ENCODE measurements around the gene MMD. TPM values are rescaled to one million over a fixed set of nuclear protein-coding genes. Genes with fewer than 3 reads are reported as not detected.

The MMD gene
- total and polyA plus RNA-seq, 9 of the 15 experiments (the other 6 are each of a cell fraction or from before 2014, with no cell fraction given): 3.1 to 18.9 (median 10.7) TPM

DNA sequence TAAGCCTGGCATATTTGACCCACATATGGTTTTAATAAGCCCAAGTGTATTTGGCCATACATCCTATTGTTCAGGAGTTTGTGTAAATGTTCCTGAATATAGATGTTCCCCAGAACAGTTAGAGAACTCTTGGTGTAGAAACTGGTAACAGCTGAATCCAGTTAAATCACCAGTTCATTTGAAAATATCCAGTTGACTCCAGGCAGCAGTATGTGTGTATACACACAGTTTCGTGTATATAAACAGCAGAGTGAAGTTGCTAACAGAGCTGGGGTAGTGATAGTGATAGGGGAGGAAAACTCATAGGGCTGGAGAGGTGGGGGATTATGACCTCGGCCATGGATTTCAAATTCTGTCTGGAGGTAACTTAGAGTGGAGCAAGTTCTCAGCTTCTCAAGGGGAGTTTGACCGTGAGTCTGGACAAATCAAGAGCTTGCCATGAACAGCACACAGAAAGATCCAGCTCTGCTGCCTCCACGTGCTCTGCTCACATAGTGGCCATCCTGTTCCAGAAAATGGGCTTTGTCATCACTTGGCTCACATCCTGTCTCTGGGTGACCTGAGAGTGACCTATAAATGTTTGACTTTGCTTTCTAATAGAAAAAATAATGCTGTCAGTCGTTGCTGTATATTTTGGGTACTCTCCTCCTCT is 30.6 kb upstream of the MMD start (continued):
- TF ChIP-seq HMG20B (CRISPR knock-in tag; IDR thresholded peaks at IDR 0.05) (no peak), ELK3 (CRISPR knock-in tag; IDR thresholded peaks at IDR 0.05) (0 out of 2 replicates have a peak, but pooled peaks have one; percentile 21), DPF2 (IDR thresholded peaks at IDR 0.05) (no peak), CBFA2T3 (IDR thresholded peaks at IDR 0.05) (peak; percentile 8; the same call in 1 of the 2 replicates), ZKSCAN8 (CRISPR knock-in tag; IDR thresholded peaks at IDR 0.05) (0 out of 2 replicates have a peak, but pooled peaks have one; percentile 40), ZNF184 (CRISPR knock-in tag; IDR thresholded peaks at IDR 0.05) (no peak), TEAD2 (tag; IDR thresholded peaks at IDR 0.05) (no peak), ZNF695 (CRISPR knock-in tag; IDR thresholded peaks at IDR 0.05) (no peak), ELF2 (CRISPR knock-in tag; IDR thresholded peaks at IDR 0.05) (no peak), MXD1 (CRISPR knock-in tag; IDR thresholded peaks at IDR 0.05; ENCODE audit: borderline replicate concordance, poor library complexity, severe bottlenecking) (no peak), NR1H2 (CRISPR knock-in tag; IDR thresholded peaks at IDR 0.05) (no peak), ZNF134 (CRISPR knock-in tag; conservative IDR thresholded peaks at IDR 0.05) (0 out of 2 replicates have a peak, but pooled peaks have one; percentile 16), CBX1 (IDR thresholded peaks at IDR 0.05; ENCODE audit: low read depth) (no peak)
- TF ChIP-seq, protein P1, sequence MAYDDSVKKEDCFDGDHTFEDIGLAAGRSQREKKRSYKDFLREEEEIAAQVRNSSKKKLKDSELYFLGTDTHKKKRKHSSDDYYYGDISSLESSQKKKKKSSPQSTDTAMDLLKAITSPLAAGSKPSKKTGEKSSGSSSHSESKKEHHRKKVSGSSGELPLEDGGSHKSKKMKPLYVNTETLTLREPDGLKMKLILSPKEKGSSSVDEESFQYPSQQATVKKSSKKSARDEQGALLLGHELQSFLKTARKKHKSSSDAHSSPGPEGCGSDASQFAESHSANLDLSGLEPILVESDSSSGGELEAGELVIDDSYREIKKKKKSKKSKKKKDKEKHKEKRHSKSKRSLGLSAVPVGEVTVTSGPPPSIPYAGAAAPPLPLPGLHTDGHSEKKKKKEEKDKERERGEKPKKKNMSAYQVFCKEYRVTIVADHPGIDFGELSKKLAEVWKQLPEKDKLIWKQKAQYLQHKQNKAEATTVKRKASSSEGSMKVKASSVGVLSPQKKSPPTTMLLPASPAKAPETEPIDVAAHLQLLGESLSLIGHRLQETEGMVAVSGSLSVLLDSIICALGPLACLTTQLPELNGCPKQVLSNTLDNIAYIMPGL (CRISPR knock-in tag; IDR thresholded peaks at IDR 0.05): no peak
- TF ChIP-seq, protein P2, sequence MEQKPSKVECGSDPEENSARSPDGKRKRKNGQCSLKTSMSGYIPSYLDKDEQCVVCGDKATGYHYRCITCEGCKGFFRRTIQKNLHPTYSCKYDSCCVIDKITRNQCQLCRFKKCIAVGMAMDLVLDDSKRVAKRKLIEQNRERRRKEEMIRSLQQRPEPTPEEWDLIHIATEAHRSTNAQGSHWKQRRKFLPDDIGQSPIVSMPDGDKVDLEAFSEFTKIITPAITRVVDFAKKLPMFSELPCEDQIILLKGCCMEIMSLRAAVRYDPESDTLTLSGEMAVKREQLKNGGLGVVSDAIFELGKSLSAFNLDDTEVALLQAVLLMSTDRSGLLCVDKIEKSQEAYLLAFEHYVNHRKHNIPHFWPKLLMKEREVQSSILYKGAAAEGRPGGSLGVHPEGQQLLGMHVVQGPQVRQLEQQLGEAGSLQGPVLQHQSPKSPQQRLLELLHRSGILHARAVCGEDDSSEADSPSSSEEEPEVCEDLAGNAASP (IDR thresholded peaks at IDR 0.05): no peak
- TF ChIP-seq, protein P3, sequence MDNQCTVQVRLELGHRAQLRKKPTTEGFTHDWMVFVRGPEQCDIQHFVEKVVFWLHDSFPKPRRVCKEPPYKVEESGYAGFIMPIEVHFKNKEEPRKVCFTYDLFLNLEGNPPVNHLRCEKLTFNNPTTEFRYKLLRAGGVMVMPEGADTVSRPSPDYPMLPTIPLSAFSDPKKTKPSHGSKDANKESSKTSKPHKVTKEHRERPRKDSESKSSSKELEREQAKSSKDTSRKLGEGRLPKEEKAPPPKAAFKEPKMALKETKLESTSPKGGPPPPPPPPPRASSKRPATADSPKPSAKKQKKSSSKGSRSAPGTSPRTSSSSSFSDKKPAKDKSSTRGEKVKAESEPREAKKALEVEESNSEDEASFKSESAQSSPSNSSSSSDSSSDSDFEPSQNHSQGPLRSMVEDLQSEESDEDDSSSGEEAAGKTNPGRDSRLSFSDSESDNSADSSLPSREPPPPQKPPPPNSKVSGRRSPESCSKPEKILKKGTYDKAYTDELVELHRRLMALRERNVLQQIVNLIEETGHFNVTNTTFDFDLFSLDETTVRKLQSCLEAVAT (IDR thresholded peaks at IDR 0.05): no peak
- TF ChIP-seq, protein P4, sequence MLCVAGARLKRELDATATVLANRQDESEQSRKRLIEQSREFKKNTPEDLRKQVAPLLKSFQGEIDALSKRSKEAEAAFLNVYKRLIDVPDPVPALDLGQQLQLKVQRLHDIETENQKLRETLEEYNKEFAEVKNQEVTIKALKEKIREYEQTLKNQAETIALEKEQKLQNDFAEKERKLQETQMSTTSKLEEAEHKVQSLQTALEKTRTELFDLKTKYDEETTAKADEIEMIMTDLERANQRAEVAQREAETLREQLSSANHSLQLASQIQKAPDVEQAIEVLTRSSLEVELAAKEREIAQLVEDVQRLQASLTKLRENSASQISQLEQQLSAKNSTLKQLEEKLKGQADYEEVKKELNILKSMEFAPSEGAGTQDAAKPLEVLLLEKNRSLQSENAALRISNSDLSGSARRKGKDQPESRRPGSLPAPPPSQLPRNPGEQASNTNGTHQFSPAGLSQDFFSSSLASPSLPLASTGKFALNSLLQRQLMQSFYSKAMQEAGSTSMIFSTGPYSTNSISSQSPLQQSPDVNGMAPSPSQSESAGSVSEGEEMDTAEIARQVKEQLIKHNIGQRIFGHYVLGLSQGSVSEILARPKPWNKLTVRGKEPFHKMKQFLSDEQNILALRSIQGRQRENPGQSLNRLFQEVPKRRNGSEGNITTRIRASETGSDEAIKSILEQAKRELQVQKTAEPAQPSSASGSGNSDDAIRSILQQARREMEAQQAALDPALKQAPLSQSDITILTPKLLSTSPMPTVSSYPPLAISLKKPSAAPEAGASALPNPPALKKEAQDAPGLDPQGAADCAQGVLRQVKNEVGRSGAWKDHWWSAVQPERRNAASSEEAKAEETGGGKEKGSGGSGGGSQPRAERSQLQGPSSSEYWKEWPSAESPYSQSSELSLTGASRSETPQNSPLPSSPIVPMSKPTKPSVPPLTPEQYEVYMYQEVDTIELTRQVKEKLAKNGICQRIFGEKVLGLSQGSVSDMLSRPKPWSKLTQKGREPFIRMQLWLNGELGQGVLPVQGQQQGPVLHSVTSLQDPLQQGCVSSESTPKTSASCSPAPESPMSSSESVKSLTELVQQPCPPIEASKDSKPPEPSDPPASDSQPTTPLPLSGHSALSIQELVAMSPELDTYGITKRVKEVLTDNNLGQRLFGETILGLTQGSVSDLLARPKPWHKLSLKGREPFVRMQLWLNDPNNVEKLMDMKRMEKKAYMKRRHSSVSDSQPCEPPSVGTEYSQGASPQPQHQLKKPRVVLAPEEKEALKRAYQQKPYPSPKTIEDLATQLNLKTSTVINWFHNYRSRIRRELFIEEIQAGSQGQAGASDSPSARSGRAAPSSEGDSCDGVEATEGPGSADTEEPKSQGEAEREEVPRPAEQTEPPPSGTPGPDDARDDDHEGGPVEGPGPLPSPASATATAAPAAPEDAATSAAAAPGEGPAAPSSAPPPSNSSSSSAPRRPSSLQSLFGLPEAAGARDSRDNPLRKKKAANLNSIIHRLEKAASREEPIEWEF (CRISPR knock-in tag; IDR thresholded peaks at IDR 0.05): no peak

All from K562 (cell line).